GM19025 (cell line): ENCODE measurements around the gene MFAP2.

Experiments
- ATAC-seq: cut with Tn5 transposase; IDR thresholded peaks from one replicate; pipeline ENCODE4 v1.9.1; 2021; ENCODE audit warnings: mild to moderate bottlenecking, low read depth, moderate library complexity; ENCODE audit not compliant: unreplicated experiment

MFAP2 gene

DNA sequence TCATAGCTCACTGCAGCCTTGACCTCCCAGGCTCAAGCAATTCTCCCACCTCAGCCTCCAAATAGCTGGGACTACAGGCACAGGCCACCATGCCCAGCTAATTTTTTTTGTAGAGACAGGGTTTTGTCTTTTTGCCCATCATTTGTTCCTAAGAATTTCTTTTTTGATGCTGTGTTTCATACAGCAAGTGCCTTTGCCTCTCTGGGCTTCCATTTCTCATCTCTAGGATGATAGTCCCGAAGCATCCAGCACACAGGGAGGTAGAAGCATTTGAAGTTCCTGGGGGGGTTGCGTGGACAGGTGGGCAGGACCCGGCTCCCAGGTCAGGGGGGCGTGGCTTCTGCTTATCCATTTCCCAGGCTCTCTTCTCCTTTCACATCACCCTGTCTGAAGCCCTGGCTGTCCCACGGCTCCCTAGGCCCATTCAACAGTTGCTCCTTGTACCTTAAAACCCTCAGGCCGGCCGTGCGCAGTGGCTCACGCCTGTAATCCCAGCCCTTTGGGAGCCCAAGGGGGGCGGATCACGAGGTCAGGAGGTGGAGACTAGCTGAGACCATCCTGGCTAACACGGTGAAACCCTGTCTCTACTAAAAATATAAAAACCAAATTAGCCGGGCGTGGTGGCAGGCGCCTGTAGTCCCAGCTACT is 27.9 kb upstream of the MFAP2 start:
- ATAC-seq: no peak

DNA sequence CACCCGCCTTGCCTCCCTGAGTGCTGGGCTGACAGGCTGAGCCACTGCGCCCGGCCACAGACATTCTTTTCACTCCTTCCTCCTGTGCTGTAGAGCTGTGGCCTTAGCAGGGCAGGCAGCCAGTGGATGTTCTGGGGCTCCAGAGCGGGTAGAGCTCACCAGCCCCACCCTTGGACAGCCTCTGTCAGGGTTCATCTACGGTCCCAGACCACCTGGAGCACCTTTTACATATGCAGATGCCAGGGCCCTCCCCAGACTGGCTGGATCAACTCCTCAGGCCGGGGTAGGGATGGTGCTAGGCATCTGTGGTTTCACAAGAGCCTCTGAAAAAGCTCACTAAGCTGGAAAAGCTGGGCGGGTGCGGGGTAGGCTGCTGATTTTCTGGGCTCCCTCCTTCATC is 26.7 kb upstream of the MFAP2 start:
- no peak for ATAC-seq

DNA sequence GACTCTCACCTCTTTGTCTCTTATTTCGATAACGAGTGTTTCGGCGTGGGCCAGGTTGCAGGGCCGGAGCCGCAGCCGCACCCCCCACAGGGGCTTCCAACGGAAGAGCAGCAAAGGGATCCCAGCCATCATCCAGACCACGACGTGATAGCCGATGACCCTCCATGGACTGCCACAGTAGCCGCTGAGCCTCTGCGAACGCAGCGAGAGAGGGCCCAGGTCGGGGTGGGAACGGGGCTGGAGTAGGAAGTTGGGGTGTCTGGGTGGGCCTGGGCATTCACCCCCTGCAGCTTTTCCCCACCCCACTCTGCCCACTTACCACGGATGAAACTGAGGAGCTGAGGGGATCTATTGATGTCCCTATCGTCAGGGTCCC is 24.9 kb upstream of the MFAP2 start:
- no peak for ATAC-seq

DNA sequence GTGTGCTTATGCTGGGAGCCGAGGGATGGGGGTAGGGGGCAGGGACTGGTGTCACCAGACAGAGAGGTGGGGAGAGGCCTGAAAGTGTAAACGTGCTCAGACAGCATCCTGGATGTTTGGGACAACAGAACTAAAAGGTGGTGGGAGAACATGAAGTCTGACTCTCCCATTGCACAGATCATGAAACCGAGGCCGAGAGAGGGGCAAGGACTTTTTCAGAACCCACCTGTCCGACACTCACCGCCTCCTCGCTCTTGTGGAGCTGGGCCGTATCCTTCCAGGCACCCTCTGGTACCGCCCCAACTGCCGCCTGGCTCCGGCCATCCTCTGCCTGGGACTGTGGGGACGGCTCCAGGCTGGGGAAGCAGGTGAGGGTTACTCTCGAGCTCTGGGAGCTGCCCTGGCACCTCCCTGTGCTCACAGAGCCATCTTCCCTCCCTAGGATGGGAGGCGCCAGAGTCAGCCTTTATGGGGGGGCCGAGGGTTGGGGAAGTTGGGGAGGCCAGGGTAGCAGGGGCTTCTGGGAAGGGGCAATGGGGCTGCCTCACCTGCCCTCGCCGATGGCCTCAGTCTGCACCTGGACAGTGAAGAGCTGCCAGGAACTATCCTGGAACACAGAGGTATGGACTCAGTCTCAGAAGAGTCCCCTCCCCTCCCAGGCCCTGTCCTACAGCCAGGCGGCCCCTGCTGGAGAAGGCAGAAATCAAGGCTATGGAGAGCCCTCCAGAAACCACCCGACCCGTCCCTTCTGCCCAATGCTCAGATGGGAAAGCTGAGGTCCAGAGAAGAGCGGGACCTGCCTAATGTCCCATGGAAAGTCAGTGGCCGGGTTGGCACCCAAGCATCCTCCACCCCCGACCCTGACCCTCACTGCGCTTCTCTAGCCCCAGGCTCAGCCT is 24.3 kb upstream of the MFAP2 start:
- ATAC-seq: no peak

DNA sequence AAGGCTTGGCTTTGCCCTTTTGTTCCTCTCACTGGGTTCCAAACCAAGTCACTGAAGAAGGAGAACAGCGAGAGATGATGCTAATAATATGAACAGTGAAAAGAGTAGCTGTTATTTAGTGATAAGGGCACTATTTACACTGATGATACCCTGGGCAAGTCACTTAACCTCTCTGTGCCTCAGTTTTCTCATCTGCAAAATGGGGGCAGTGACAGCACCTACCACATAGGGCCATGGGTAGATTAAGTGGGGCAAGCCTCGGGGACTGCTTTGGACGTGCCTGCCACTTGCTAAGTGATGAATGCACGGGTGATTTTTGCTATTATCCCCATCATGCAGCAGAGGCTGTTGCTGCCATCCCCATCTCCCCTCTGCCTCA is 22.1 kb upstream of the MFAP2 start:
- no peak for ATAC-seq

DNA sequence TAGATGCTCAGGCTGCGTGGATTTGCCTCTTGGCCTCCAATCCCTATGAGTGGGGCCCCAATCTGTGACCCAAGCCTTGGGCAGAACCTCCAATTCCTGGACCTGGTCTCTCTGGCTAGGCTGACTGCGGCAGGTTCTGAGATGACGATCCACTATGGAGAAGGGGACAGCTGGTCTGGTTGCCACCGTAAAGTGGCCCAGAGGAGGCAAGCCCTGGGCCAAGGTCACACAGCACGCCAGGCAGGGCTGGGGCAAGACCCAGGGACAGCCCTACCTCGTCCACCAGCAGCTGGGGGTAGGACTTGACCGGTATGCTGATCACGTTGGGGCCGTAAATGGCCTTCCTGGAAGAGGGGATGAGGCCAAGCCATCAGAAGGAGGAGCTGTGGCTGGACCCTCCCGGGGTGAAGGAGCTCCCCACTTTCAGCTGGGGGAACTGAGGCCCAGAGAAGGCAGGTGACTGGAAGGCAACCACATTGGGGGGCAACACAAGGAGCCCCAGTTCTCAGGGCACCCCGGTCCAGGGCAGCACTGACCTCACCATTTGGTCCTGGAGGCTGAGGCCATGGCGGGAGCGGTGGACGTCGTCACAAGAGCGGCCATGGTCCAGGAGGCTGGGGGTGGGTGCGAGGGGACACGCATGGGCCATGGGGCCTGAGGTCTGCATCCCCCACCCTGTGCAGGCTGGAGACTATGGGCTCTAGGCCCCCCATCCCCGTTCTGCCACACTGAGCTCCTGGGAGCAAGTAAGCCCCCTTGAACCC is 21.5 kb upstream of the MFAP2 start:
- no peak for ATAC-seq

DNA sequence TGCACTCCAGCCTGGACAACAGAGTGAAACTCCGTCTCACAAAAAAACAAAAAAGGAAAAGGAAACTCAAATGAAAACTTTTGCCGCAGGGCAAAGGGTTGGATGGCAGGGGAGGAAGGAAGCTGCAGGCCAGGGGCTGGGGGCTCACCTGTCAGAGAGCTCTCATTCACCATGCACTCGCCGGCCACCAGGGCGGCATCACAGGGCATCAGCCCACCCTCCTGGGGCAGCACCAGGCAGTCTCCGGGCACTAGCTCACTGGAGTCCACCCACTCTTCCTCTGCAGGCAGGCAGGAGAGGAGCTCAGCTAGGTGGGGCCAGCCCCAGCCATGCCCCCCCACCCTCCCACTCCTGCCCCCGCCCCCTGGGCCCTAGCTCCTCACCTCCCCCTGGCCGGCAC is 19.4 kb upstream of the MFAP2 start:
- no peak for ATAC-seq

DNA sequence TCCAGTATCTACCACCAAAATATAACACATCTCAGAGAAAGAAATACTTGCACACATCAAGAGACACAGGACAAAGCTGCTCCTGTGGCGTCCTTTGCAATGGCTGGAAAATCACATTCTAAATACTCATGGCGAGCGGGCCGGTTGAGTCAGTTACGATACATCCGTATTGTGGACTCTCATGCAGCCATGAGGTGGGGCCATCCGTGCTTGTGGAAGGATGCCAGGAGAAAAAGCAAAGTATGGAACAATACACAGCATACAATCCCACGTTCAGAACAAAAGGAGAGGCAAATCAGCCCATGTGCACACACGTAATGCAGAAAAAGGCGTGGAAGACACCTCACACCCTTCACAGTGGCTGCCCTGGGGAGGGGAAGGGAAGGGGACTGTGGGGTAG is 18.2 kb upstream of the MFAP2 start:
- no peak for ATAC-seq

DNA sequence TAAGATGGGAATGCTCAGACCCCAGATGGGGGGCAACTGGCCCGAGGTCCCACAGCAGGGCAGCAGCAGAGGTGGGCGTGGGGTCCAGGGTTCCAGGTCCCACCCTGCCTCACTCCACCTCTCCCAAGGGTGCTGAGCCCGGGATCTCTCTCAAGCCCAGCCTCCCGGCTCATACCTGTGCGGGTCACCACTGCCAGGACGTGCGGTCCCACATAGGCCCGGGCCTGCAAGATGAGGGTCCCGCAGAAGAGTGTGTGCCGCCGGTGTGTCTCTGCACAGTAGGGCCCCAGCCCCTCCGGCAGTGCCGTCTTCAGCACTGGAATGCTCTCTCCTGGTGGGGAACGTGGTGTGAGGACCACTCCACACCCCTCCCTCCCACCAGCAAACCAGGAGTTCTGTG is 16.4 kb upstream of the MFAP2 start:
- no peak for ATAC-seq

DNA sequence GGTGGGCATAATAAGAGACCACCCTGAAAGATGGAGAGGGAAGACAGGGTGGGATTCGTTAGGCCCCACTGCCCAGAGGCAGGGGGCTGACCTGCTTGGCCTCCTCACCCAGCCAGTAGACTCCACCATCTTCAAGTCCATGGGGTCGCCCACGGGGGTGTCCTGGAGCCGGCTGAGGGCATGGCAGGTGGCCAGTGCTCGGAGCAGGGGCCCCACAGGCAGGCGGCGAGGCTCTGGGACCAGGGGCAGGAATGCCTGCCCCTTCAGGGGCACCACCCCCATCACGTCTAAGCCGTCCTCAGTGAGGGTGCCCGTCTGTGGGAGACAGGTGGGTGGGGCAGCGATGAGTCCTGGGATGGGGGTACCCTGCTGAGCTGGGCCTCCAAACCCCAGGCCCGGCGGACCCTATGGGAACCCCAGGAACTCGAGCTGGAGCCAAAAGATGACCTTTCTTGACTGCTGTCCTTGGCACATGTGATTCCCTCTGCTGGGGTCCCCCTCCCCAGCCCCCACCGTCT is 13.2 kb upstream of the MFAP2 start:
- ATAC-seq: no peak

DNA sequence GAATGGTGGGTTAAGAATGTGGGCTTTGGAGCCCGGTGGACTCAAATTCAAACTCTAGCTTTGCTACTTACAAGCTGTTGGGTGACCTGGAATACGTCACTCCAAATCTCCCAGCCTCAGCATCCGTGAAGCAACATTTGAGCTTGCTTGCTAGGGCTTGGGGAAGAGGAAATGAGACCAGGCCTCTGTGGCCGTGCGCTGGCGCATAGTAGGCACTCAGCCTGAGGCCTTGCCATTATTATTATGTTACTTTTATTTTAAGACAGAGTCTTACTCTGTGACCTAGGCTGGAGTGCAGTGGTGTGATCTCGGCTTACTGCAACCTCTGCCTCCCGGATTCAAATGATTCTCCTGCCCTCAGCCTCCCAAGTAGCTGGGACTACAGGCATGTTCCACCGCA is 12.3 kb upstream of the MFAP2 start:
- ATAC-seq: no peak

DNA sequence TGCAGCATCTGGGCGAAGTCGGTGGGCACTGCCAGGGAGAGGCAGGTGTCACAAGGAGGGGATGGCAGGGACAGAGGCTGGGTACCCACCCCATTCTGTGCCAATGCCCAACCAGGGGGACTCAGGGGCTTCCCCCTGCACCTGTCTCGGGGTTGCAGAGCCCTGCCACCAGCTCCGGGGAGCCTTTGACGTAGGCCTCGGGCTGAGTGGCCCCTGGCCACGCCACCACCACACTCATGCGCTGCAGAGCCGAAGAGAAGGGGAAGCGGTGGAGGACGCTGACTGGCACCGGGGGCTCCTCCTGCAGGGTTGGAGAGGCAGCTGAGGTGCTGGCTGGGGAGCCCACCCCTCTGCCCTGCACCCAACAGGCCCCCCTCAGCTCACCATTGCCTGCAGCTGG is 11.7 kb upstream of the MFAP2 start:
- ATAC-seq: no peak

DNA sequence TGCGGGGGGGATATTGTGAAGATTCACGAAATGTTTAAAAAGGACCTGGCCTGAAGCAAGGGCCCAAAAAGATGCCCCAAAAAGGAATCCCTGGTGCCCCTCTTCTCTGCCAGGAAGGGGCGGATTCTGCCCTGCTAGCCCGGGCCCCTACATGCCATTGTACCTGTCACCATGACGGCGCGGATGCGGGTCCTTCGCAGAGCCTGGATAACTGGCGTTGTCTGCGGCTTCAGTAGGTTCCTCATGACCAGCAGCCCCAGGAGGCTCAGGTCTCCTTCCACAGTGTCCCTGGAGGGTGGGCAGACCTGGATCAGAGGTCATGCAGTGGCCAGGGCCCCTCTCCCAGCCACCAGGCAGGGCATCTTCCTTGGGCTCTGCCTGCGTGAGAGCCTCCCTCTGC is 11.2 kb upstream of the MFAP2 start:
- no peak for ATAC-seq

DNA sequence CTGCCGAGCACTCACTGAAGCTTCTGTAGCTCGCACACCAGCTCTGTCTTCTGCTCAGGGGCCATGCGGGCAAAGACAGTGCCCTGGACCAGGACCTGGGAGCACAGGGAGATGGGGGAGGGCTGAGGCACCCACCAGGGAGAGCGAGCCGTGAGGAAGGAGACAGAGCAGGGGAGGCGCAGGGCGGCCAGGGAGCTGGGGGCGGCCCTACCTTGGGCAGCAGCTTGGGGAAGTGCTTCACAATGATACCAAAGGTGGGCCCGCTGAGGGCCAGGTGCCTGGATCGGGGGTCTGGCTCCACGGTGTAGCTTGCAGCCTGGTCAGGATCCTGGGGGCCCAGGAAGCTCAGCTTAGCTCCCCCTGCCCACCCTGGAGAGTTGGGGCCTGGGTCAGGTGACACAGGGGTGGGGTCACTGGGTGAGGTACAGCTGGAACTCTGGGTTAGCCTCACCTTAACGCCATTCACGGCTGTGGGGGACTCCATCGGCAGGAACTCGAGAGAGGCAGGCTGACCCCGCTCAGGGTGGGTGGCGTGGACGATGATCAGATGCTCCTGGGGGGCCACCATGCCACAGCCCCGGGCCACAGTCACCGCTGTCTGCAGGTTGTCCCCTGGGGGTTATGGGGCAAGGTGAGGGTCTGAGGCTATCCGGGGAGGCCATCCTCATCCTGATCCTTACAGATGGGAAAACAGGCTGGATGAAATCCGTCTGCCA is 9.4 kb upstream of the MFAP2 start:
- ATAC-seq: no peak

DNA sequence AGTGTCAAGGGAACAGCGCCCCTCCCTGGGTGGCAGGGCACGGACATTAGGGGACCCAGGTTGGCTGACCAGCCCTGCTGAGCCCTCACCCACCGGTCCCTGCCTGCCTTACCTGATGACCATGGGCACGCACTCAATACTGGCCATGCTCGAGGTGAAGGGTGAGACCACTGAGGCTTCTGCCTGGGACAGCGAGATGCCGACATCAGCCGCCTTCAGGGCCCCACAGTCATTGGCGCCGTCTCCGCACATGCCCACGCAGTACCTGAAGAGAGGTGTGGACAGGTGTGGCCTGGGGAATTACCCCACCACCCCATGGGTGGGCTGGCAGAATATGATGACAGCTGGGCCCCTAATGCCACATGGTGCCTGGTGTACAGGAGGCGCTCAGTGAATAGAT is 7.8 kb upstream of the MFAP2 start:
- ATAC-seq: no peak

DNA sequence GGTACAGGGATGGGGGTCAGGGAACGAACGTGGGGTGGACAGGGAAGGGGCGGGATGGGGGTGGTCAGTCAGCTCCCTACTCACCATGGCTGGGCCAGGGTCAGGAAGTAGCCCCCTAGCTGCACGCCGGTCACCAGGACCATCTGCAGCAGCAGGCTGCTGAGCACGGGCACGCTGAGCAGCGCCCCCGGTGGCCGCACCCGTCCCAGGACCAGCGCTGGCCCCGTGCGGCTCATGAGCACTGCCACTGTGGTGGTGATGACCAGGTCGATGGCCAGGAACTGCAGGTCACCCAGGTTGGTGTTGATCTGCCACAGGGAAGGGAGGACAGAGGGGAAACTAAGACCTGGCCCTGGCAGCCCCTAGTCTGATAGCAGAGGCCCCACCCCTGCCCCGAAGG is 6.5 kb upstream of the MFAP2 start:
- no peak for ATAC-seq

DNA sequence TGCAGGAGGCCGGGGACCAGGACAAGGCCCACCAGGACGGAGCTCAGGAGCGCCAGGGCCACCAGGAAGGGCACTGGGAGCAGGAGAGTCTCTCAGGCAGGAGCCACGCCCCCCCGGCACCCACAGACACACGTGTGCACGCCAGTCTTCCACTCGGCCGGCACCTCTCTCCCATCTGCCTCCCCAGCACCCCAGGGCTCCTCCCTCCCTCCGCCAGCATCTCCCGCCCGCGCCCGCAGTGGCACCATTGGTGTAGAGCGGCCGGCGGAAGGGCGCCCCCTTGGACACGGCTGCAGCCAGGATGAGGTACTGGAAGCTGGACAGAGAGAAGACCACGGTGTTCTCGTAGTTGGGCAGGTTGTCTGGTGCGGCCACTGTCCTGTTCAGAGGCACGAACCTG is 6.1 kb upstream of the MFAP2 start:
- ATAC-seq: no peak

DNA sequence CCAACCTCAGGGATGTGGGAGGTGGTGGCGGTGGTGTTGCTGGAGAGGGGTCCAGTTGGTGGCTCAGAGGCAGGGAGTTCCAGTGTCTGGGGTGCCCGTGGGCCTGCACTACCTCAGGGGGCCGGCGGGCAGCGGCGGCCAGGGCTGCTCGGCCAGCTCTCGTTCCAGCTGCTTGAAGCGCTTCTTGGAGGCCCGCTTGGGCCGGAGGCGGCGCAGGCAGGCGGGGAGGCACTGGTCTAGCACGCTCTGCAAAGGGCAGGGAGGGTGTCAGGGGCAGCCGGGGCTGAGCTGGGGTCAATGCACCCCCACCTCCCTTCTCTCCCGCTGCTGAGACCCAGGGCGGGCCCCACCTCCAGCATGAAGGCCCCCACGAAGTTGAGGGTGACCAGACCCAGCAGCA is 5.7 kb upstream of the MFAP2 start:
- ATAC-seq: no peak

DNA sequence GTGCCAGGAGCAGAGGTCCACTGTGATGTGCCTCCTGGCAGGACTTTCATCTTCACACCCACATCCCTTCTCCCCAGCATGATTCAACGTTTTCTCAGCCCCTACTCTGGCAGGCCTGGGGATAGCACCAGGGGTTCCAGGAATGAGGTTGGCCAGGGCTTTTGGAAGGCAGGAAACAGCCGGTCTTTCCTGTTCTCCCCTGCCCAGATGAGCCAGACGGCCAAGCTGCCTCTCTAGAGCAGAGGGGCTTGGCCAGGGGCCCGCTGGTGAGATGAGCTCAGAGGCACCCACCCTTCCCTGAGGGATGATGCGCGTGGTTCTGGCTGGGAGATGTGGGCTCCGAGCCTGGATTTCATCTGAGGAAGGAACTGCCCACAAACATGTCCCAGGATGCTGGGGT is 4.3 kb upstream of the MFAP2 start:
- ATAC-seq: no peak

DNA sequence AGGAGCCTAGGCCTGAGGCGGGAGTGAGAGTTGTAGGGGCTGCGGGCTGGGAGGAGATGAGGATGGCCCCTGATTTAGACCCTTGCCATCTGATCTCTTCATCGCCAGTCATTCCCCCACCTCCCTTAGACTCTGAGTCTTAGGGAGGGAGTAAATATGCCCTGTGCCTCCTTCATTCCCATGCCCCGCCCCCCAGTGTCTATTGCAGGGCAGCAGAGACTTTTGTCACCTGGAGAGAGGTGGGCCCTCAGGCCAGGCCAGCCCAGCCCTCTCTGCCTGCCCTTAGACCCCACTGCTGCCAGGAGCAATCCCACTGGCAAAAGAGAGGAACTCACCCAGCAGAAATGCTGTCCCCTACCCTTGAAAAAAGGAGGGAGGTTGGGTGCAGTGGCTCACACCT is 3.2 kb upstream of the MFAP2 start:
- ATAC-seq: no peak

DNA sequence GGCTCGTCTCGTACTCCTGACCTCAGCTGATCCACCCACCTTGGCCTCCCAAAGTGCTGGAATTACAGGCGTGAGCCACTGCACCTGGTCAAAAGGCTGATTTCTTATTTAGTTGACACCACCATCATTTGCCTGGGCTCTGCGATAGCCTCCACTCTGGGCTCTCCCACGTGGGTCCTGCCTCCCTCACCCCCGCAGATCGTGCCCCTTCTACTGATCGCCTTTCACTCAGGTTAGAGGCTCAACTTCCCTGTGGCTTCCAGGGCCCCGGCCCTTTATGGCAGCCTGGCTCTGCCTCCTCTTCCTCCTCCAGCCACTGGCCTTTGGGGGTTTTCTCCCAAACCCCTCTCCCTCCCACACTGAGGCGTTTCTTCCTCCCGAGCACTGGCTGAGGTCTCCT is 2.5 kb upstream of the MFAP2 start:
- ATAC-seq: no peak
